Measurements from ENCODE around the gene TRMT5.

Gene TRMT5

DNA sequence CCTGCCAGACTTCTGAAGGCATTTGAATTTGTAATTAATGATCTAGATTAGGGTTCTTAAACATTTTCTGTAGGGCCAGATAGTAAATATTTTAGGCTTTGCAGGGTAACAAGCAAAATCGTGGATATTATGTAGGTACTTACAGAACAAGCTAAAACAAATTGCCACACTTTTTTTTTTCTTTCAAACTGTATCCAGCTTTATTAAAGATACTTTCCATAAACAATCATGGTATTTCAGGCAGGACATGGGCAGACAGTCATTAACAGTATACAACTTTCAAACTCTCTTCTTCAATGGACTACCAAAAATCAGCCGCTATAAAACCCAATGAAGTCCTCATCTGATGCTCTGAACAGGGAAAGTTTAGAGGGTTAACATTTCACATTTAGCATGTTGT lies 9.6 kb downstream of the TRMT5 start:
- H2AFZ ChIP-seq (ENCODE audit: low read depth, low read length): no peak overlapping the region
- H3K4me1 ChIP-seq (ENCODE audit: insufficient read depth, low read length): no peaks in the 10 kb centered on the region
- no peak overlapping the region for H3K4me3 ChIP-seq (ENCODE audit: low read depth in 1 of 2, low read length in 2 of 2)
- no peaks in the 10 kb centered on the region for H3K9me3 ChIP-seq (ENCODE audit: insufficient read depth, low read length, severe bottlenecking)
- H3K36me3 ChIP-seq (ENCODE audit: insufficient read depth, low read length): peaks cover 12% of the 10 kb centered on the region; the same call in 1 of the 2 replicates
- no peaks in the 10 kb centered on the region for H3K79me2 ChIP-seq (ENCODE audit: insufficient read depth, low read length)
- DNase-seq (no peak), ATAC-seq (ENCODE audit: insufficient read depth, low read depth) (no peak)
- TF ChIP-seq EZH2 (IDR thresholded peaks at IDR 0.05; ENCODE audit: borderline replicate concordance, low read depth, low read length, severe bottlenecking): no peak
- no peaks in the 10 kb centered on the region for H4K20me1 ChIP-seq (ENCODE audit: insufficient read depth, low read length)
- H3K27me3 ChIP-seq (ENCODE audit: insufficient read depth, low read length, poor library complexity): no peaks in the 10 kb centered on the region
- H3K4me2 ChIP-seq (ENCODE audit: insufficient read depth, low read length): no peak overlapping the region
- H3K27ac ChIP-seq (ENCODE audit: low read length): no peak overlapping the region
- no peak overlapping the region for H3K9ac ChIP-seq (ENCODE audit: low read depth, low read length)

DNA sequence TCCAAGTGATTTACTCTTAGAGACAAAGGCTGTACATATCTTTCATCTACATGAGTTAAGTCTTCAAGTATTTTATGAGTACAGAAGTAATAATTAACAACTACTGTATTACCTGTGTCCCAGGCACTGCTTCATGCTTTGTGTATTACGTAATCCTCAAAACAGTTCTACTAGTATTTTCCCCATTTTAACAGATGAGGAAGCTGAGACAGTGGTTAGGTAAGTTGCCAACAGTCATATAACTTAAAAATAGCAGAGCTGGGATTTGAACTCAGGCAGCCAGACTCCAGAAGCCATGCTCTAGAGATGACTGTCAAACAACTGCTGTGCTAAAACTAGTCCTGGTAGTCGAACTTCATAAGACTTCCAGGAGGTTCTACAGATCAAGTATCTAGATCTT lies 10.7 kb downstream of the TRMT5 start:
- no peak overlapping the region for H3K4me2 ChIP-seq (ENCODE audit: insufficient read depth, low read length)

GRCh38 chr14:60968671-60969070 lies 12.2 kb downstream of the TRMT5 start:
- TF ChIP-seq EZH2 (IDR thresholded peaks at IDR 0.05; ENCODE audit: borderline replicate concordance, low read depth, low read length, severe bottlenecking): no peak
- no peak for TF ChIP-seq CTCF (IDR thresholded peaks at IDR 0.05; ENCODE audit: borderline replicate concordance, extremely low read depth, low read length, poor library complexity, severe bottlenecking)
- Histone ChIP-seq H3K9ac (ENCODE audit: low read depth, low read length) (no peak overlapping the region), H3K4me3 (ENCODE audit: low read depth in 1 of 2, low read length in 2 of 2) (no peak overlapping the region), H3K4me1 (ENCODE audit: insufficient read depth, low read length) (no peaks in the 10 kb centered on the region), H3K9me3 (ENCODE audit: insufficient read depth, low read length, severe bottlenecking) (no peaks in the 10 kb centered on the region), H4K20me1 (ENCODE audit: insufficient read depth, low read length) (no peaks in the 10 kb centered on the region), H2AFZ (ENCODE audit: low read depth, low read length) (no peak overlapping the region), H3K79me2 (ENCODE audit: insufficient read depth, low read length) (no peaks in the 10 kb centered on the region), H3K4me2 (ENCODE audit: insufficient read depth, low read length) (no peak overlapping the region), H3K36me3 (ENCODE audit: insufficient read depth, low read length) (no peaks in the 10 kb centered on the region; the same call in 1 of the 2 replicates), H3K27me3 (ENCODE audit: insufficient read depth, low read length, poor library complexity) (no peaks in the 10 kb centered on the region), H3K27ac (ENCODE audit: low read length) (no peak overlapping the region)
- ATAC-seq (ENCODE audit: insufficient read depth, low read depth) (no peak), DNase-seq (no peak)

More for the DNA sequence above, 10.7 kb downstream of the TRMT5 start:
- no peaks in the 10 kb centered on the region for H3K79me2 ChIP-seq (ENCODE audit: insufficient read depth, low read length)
- H3K4me3 ChIP-seq (ENCODE audit: low read depth in 1 of 2, low read length in 2 of 2): no peak overlapping the region
- no peak overlapping the region for H2AFZ ChIP-seq (ENCODE audit: low read depth, low read length)
- no peak overlapping the region for H3K27ac ChIP-seq (ENCODE audit: low read length)
- no peaks in the 10 kb centered on the region for H3K9me3 ChIP-seq (ENCODE audit: insufficient read depth, low read length, severe bottlenecking)
- H3K36me3 ChIP-seq (ENCODE audit: insufficient read depth, low read length): peaks cover 3% of the 10 kb centered on the region; the same call in 1 of the 2 replicates
- no peaks in the 10 kb centered on the region for H4K20me1 ChIP-seq (ENCODE audit: insufficient read depth, low read length)
- no peaks in the 10 kb centered on the region for H3K4me1 ChIP-seq (ENCODE audit: insufficient read depth, low read length)
- TF ChIP-seq EZH2 (IDR thresholded peaks at IDR 0.05; ENCODE audit: borderline replicate concordance, low read depth, low read length, severe bottlenecking): no peak
- no peak for TF ChIP-seq CTCF (IDR thresholded peaks at IDR 0.05; ENCODE audit: borderline replicate concordance, extremely low read depth, low read length, poor library complexity, severe bottlenecking)
- H3K9ac ChIP-seq (ENCODE audit: low read depth, low read length): no peak overlapping the region
- ATAC-seq (ENCODE audit: insufficient read depth, low read depth) (no peak), DNase-seq (no peak)
- H3K27me3 ChIP-seq (ENCODE audit: insufficient read depth, low read length, poor library complexity): no peaks in the 10 kb centered on the region

GRCh38 chr14:60968099-60968498 lies 12.8 kb downstream of the TRMT5 start:
- H3K9me3 ChIP-seq (ENCODE audit: insufficient read depth, low read length, severe bottlenecking): no peaks in the 10 kb centered on the region
- H3K36me3 ChIP-seq (ENCODE audit: insufficient read depth, low read length): no peaks in the 10 kb centered on the region; the same call in 1 of the 2 replicates
- no peak overlapping the region for H3K4me3 ChIP-seq (ENCODE audit: low read depth in 1 of 2, low read length in 2 of 2)
- no peak for ATAC-seq (ENCODE audit: insufficient read depth, low read depth)
- no peak overlapping the region for H3K27ac ChIP-seq (ENCODE audit: low read length)
- H3K9ac ChIP-seq (ENCODE audit: low read depth, low read length): no peak overlapping the region
- no peaks in the 10 kb centered on the region for H3K4me1 ChIP-seq (ENCODE audit: insufficient read depth, low read length)
- no peaks in the 10 kb centered on the region for H3K79me2 ChIP-seq (ENCODE audit: insufficient read depth, low read length)
- H3K4me2 ChIP-seq (ENCODE audit: insufficient read depth, low read length): no peak overlapping the region
- TF ChIP-seq EZH2 (IDR thresholded peaks at IDR 0.05; ENCODE audit: borderline replicate concordance, low read depth, low read length, severe bottlenecking) (no peak), CTCF (IDR thresholded peaks at IDR 0.05; ENCODE audit: borderline replicate concordance, extremely low read depth, low read length, poor library complexity, severe bottlenecking) (no peak)
- no peaks in the 10 kb centered on the region for H4K20me1 ChIP-seq (ENCODE audit: insufficient read depth, low read length)
- H3K27me3 ChIP-seq (ENCODE audit: insufficient read depth, low read length, poor library complexity): no peaks in the 10 kb centered on the region
- no peak overlapping the region for H2AFZ ChIP-seq (ENCODE audit: low read depth, low read length)
- DNase-seq: no peak

Measured in DND-41 (cell line).